GM19328 (cell line): ENCODE data around the gene BMP7.

Experiments used
- ATAC-seq: cut with Tn5 transposase; IDR thresholded peaks from one replicate; pipeline ENCODE4 v1.9.1; 2021; ENCODE audit warnings: mild to moderate bottlenecking, moderate library complexity; ENCODE audit not compliant: unreplicated experiment

BMP7 gene

GRCh38 chr20:57131601-57132391, 134.6 kb downstream of the BMP7 start:
- no peak for ATAC-seq

- ATAC-seq = no peak
These were observed 135.4 kb downstream of the BMP7 start for GRCh38 chr20:57131077-57131476.

GRCh38 chr20:57130160-57130772, 136.2 kb downstream of the BMP7 start:
- no peak for ATAC-seq

GRCh38 chr20:57129303-57129702, 137.1 kb downstream of the BMP7 start:
- ATAC-seq = no peak

- no peak for ATAC-seq
These were observed 138.2 kb downstream of the BMP7 start for GRCh38 chr20:57128044-57128757.

- no peak for ATAC-seq
These were observed 139.9 kb downstream of the BMP7 start for GRCh38 chr20:57126481-57127092.

- no peak for ATAC-seq
These were observed 141.5 kb downstream of the BMP7 start for GRCh38 chr20:57124800-57125517.

- ATAC-seq = no peak
These were observed 142.1 kb downstream of the BMP7 start for GRCh38 chr20:57124366-57124765.

- ATAC-seq = no peak
These were observed 142.9 kb downstream of the BMP7 start for GRCh38 chr20:57123504-57123903.

- no peak for ATAC-seq
These were observed 143.6 kb downstream of the BMP7 start for GRCh38 chr20:57122536-57123489.

- ATAC-seq = no peak
These were observed 147.5 kb downstream of the BMP7 start for GRCh38 chr20:57118964-57119363.
